H1 (cell line): Measurements from ENCODE around the gene TEKT1. TPM values are rescaled to one million over a fixed set of nuclear protein-coding genes. Genes with fewer than 3 reads are reported as not detected.
A peak's percentile ranks its signal among the peaks of the same experiment; 100 is the strongest.

Experiments
- CTCF ChIA-PET: fragments of 300-600 bp; sonication (Branson Sonifier 250); formaldehyde crosslinking; loops from one replicate; lab custom pipeline; 2021; ENCODE audit not compliant: partially characterized antibody; lab: Charles Lee
- POLR2A ChIA-PET: fragments of 300-600 bp; sonication (Branson Sonifier 250); formaldehyde crosslinking; loops from one replicate; lab custom pipeline; 2021; ENCODE audit warnings: inconsistent platforms; ENCODE audit not compliant: partially characterized antibody; lab: Charles Lee
- DNase-seq, 2 experiments: peaks; one replicate each; pipeline versions ENCODE4 v3.0.0 to v3.0.0-alpha.2; 2010 to 2022; ENCODE audit warnings: low spot score in 2 of 2, low read depth in 1 of 2, mixed read lengths in 1 of 2
- FAIRE-seq: peaks from 2 replicates; lab custom pipeline; 2011; peaks lifted over from hg19 to GRCh38; lab: Jason Lieb, UNC
- H2AFZ ChIP-seq: 2 replicates; pipeline ENCODE4 v1.8.1; 2012; ENCODE audit warnings: low read length, inconsistent platforms
- H2AK5ac ChIP-seq: 2 replicates; pipeline ENCODE4 v1.6.1; 2013; ENCODE audit warnings: low read depth, low read length
- H2BK120ac ChIP-seq: replicated peaks from 2 replicates; pipeline ENCODE3; 2013; ENCODE audit warnings: low read depth, low read length, inconsistent platforms
- H2BK12ac ChIP-seq: 2 replicates; pipeline ENCODE4 v1.6.1; 2013; ENCODE audit warnings: low read depth, low read length
- H2BK15ac ChIP-seq: 2 replicates; pipeline ENCODE4 v1.6.1; 2013; ENCODE audit warnings: low read length
- H2BK20ac ChIP-seq: 2 replicates; pipeline ENCODE4 v1.6.1; 2013; ENCODE audit warnings: low read length
- H2BK5ac ChIP-seq: 2 replicates; pipeline ENCODE4 v1.6.1; 2013; ENCODE audit warnings: low read depth, low read length
- H3K14ac ChIP-seq: 2 replicates; pipeline ENCODE4 v1.6.1; 2013; ENCODE audit warnings: inconsistent platforms; ENCODE audit not compliant: insufficient read length
- H3K18ac ChIP-seq: 2 replicates; pipeline ENCODE4 v1.6.1; 2013; ENCODE audit warnings: low read length; ENCODE audit errors: extremely low read depth
- H3K23ac ChIP-seq: 2 replicates; pipeline ENCODE4 v1.6.1; 2013; ENCODE audit warnings: inconsistent platforms; ENCODE audit not compliant: insufficient read length
- H3K23me2 ChIP-seq: 2 replicates; pipeline ENCODE4 v1.6.1; 2013; ENCODE audit warnings: low read depth, low read length
- H3K27ac ChIP-seq: 2 replicates; pipeline ENCODE4 v1.6.1; 2011; ENCODE audit warnings: low read depth, low read length, inconsistent platforms
- H3K27me3 ChIP-seq, 4 experiments: replicated peaks in 1 of 4; 1 replicate in 1 of 4; 2 replicates in 3 of 4; pipeline versions ENCODE4 v1.6.1 to v1.8.1; 2011 to 2013; ENCODE audit warnings: low read length in 3 of 4, mild to moderate bottlenecking in 3 of 4, inconsistent platforms in 2 of 4, mixed read lengths in 2 of 4, moderate library complexity in 1 of 4; ENCODE audit not compliant: control insufficient read depth in 3 of 4, insufficient read depth in 3 of 4; ENCODE audit errors: extremely low read depth in 1 of 4
- H3K36me3 ChIP-seq, 4 experiments: 2 replicates each; pipeline versions ENCODE4 v1.6.1 to v1.8.1; 2011 to 2013; ENCODE audit warnings: mild to moderate bottlenecking in 4 of 4, low read length in 3 of 4, moderate library complexity in 2 of 4, control low read depth in 1 of 4, inconsistent platforms in 1 of 4; ENCODE audit not compliant: insufficient read depth in 4 of 4, control insufficient read depth in 2 of 4
- H3K4ac ChIP-seq: replicated peaks from 2 replicates; pipeline ENCODE3; 2013; ENCODE audit warnings: low read length, low read depth, mixed read lengths, inconsistent platforms; ENCODE audit not compliant: insufficient read length
- H3K4me1 ChIP-seq, 4 experiments: replicated peaks in 1 of 4; 1 replicate in 1 of 4; 2 replicates in 3 of 4; pipeline versions ENCODE4 v1.6.1 to v1.8.1; 2011 to 2013; ENCODE audit warnings: low read length in 3 of 4, inconsistent platforms in 2 of 4, mixed read lengths in 1 of 4; ENCODE audit not compliant: insufficient read depth in 4 of 4, control insufficient read depth in 3 of 4
- H3K4me2 ChIP-seq, 2 experiments: 2 replicates each; pipeline versions ENCODE4 v1.6.1 to v1.8.1; 2011 to 2013; ENCODE audit warnings: low read depth in 2 of 2, low read length in 2 of 2, control low read depth in 1 of 2, inconsistent platforms in 1 of 2, mild to moderate bottlenecking in 1 of 2; ENCODE audit not compliant: insufficient read depth in 1 of 2
- H3K4me3 ChIP-seq, 4 experiments: fragments of 200-600, 300-600 bp in 1 of 4; sonication (generic), shearing (Covaris generic), sonication (Bioruptor Twin) in 1 of 4; 2 replicates each; pipeline versions ENCODE4 v1.5.1 to v1.8.1; 2011 to 2016; ENCODE audit warnings: low read length in 4 of 4, low read depth in 3 of 4, control low read depth in 2 of 4, inconsistent platforms in 2 of 4, mild to moderate bottlenecking in 2 of 4, mixed read lengths in 1 of 4, moderate library complexity in 1 of 4; ENCODE audit not compliant: insufficient read depth in 2 of 4; ENCODE audit errors: extremely low read depth in 1 of 4
- H3K56ac ChIP-seq: replicated peaks from 2 replicates; pipeline ENCODE3; 2013; ENCODE audit warnings: low read depth, mild to moderate bottlenecking, mixed read lengths, low read length, inconsistent platforms; ENCODE audit not compliant: insufficient read length
- H3K79me1 ChIP-seq: 2 replicates; pipeline ENCODE4 v1.6.1; 2013; ENCODE audit warnings: low read depth, low read length, control low read depth
- H3K79me2 ChIP-seq, 2 experiments: 2 replicates each; pipeline versions ENCODE4 v1.6.1 to v1.8.1; 2012 to 2013; ENCODE audit warnings: low read length in 2 of 2, mild to moderate bottlenecking in 2 of 2, inconsistent platforms in 1 of 2; ENCODE audit not compliant: insufficient read depth in 2 of 2, control insufficient read depth in 1 of 2
- H3K9ac ChIP-seq, 4 experiments: replicated peaks in 1 of 4; 1 replicate in 1 of 4; 2 replicates in 3 of 4; pipeline versions ENCODE4 v1.6.1 to v1.8.1; 2011 to 2013; ENCODE audit warnings: low read depth in 3 of 4, low read length in 3 of 4, control low read depth in 2 of 4, mild to moderate bottlenecking in 2 of 4, moderate library complexity in 2 of 4, inconsistent platforms in 1 of 4; ENCODE audit errors: extremely low read depth in 1 of 4
- H3K9me3 ChIP-seq, 2 experiments: 2 replicates each; pipeline versions ENCODE4 v1.6.1 to v1.8.1; 2012 to 2013; ENCODE audit warnings: mild to moderate bottlenecking in 2 of 2, moderate library complexity in 2 of 2, control low read depth in 1 of 2, inconsistent platforms in 1 of 2, low read depth in 1 of 2, low read length in 1 of 2, mixed read lengths in 1 of 2; ENCODE audit not compliant: insufficient read depth in 2 of 2
- H4K20me1 ChIP-seq, 2 experiments: replicated peaks in 1 of 2; 2 replicates each; pipeline versions ENCODE3 to v1.8.1; 2011 to 2013; ENCODE audit warnings: inconsistent platforms in 2 of 2, low read length in 2 of 2, mild to moderate bottlenecking in 1 of 2; ENCODE audit not compliant: insufficient read depth in 2 of 2, control insufficient read depth in 1 of 2
- H4K5ac ChIP-seq: 2 replicates; pipeline ENCODE4 v1.6.1; 2013; ENCODE audit warnings: low read length, low read depth, mixed read lengths, inconsistent platforms; ENCODE audit not compliant: insufficient read length
- H4K8ac ChIP-seq: 2 replicates; pipeline ENCODE4 v1.8.0; 2013; ENCODE audit warnings: mild to moderate bottlenecking, moderate library complexity, low read length, inconsistent platforms; ENCODE audit not compliant: insufficient read depth; ENCODE audit errors: extremely low read depth
- H4K91ac ChIP-seq: replicated peaks from 2 replicates; pipeline ENCODE3; 2013; ENCODE audit warnings: low read length, mixed read lengths, inconsistent platforms; ENCODE audit not compliant: insufficient read length
- BACH1 ChIP-seq: IDR thresholded peaks from 2 replicates; pipeline ENCODE4 v1.6.1; 2012; ENCODE audit warnings: low read length, improper control_type of control experiment
- E2F6 ChIP-seq: IDR thresholded peaks from 2 replicates; pipeline ENCODE4 v1.6.1; 2012; ENCODE audit warnings: inconsistent platforms
- EZH2 ChIP-seq: fragments of 200-600 bp; sonication (generic); IDR thresholded peaks from 2 replicates; pipeline ENCODE4 v1.7.1; 2012; ENCODE audit warnings: low read depth, mild to moderate bottlenecking, moderate library complexity, low read length, inconsistent platforms; ENCODE audit not compliant: severe bottlenecking
- GABPA ChIP-seq: IDR thresholded peaks from 2 replicates; pipeline ENCODE4 v1.6.1; 2011; ENCODE audit warnings: mild to moderate bottlenecking, low read length, moderate library complexity, borderline replicate concordance; ENCODE audit not compliant: insufficient read depth
- HDAC6 ChIP-seq: IDR thresholded peaks from one replicate; pipeline ENCODE4 v1.7.1; 2012; ENCODE audit warnings: low read depth, mild to moderate bottlenecking, inconsistent platforms, low read length, moderate library complexity
- SRF ChIP-seq: IDR thresholded peaks from 2 replicates; pipeline ENCODE4 v1.6.1; 2011; ENCODE audit warnings: mild to moderate bottlenecking, low read depth, low read length, moderate library complexity
- TAF7 ChIP-seq: optimal IDR thresholded peaks from 2 replicates; pipeline ENCODE3; 2011; ENCODE audit warnings: low read depth, mild to moderate bottlenecking, inconsistent platforms, low read length, moderate library complexity, borderline replicate concordance
- WGBS, 2 experiments: shearing (Covaris generic) in 1 of 2; methylation state at CpG; one replicate each; pipeline versions ENCODE4 v1.1.6 to v1.1.7; 2013 to 2015; ENCODE audit warnings: low lambda C conversion rate in 2 of 2, mixed read lengths in 2 of 2, inconsistent platforms in 1 of 2, low coverage in 1 of 2, missing lambda C conversion rate in 1 of 2; ENCODE audit not compliant: insufficient replicate concordance in 2 of 2, insufficient coverage in 1 of 2, insufficient read length in 1 of 2; ENCODE audit errors: extremely low coverage in 1 of 2, missing lambda C conversion rate in 1 of 2; 5-methylcytosine and 5-hydroxymethylcytosine counted together
- polyA plus RNA-seq, 7 experiments: library from polyadenylated mRNA; depleted of rRNA in 3 of 7; stranded (reverse) in 5 of 7; unstranded in 2 of 7; fragments of >200 nt in 5 of 7; fragments of 200-250 nt in 2 of 7; gene quantifications; 1 replicate in 5 of 7; 2 replicates in 1 of 7; 4 replicates in 1 of 7; pipeline versions ENCODE4 v1.2.1 to v1.2.3, GENCODE V29; 2011 to 2013; ENCODE audit warnings: missing spikeins in 2 of 7, mixed read lengths in 2 of 7
- total RNA-seq: library from RNA; stranded (reverse); fragmentation: NEBNext Ultra II Directional; extraction: Animal tissue kit (Norgen Biotek cat#: 25700); gene quantifications from 2 replicates; pipeline ENCODE4 v1.2.1, GENCODE V29; 2021
- TF ChIP-seq, protein P1 (sequence below): IDR thresholded peaks from 2 replicates; pipeline ENCODE4 v1.6.1; 2011; ENCODE audit warnings: low read length, improper control_type of control experiment

The TEKT1 gene
- total and polyA plus RNA-seq, 2 of the 8 experiments (the other 6 are each of a cell fraction or from before 2014, with no cell fraction given), result not detected

- Histone ChIP-seq H4K8ac (no peak overlapping the region), H2AFZ (no peak overlapping the region)
- DNase-seq, result no peak
- TF ChIP-seq TAF7 (no peak), SRF (no peak), E2F6 (no peak), EZH2 (no peak), GABPA (no peak), BACH1 (no peak), HDAC6 (no peak)
- TF ChIP-seq, protein P1, sequence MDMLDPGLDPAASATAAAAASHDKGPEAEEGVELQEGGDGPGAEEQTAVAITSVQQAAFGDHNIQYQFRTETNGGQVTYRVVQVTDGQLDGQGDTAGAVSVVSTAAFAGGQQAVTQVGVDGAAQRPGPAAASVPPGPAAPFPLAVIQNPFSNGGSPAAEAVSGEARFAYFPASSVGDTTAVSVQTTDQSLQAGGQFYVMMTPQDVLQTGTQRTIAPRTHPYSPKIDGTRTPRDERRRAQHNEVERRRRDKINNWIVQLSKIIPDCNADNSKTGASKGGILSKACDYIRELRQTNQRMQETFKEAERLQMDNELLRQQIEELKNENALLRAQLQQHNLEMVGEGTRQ, result no peak
Measured at GRCh38 chr17:6797718-6798351, 33.7 kb downstream of the TEKT1 start.

More at GRCh38 chr17:6797718-6798351, 33.7 kb downstream of the TEKT1 start:
- Histone ChIP-seq H3K23me2 (no peaks in the 10 kb centered on the region; the same call in 1 of the 2 replicates), H3K27ac (no peak overlapping the region), H3K23ac (no peak overlapping the region), H4K5ac (no peak overlapping the region), H2BK5ac (no peak overlapping the region), H2BK120ac (no peak overlapping the region), H2BK15ac (no peak overlapping the region), H3K4me3 (no peak overlapping the region), H3K56ac (no peak overlapping the region), H3K14ac (no peak overlapping the region), H3K18ac (no peak overlapping the region), H3K9ac (no peak overlapping the region), H3K27me3 (peaks cover 0 to 9% (median 2%) of the 10 kb centered on the region in 4 experiments; a peak in 2 of 7 replicates), H3K79me2 (no peaks in the 10 kb centered on the region), H3K36me3 (no peaks in the 10 kb centered on the region), H4K91ac (no peak overlapping the region), H4K20me1 (no peaks in the 10 kb centered on the region), H3K9me3 (no peaks in the 10 kb centered on the region), H2BK12ac (peak overlapping the region; percentile 7; the same call in 1 of the 2 replicates), H2BK20ac (no peak overlapping the region), H3K4me1 (peaks cover 5 to 16% (median 6%) of the 10 kb centered on the region in 4 experiments), H3K4ac (no peak overlapping the region), H2AK5ac (no peak overlapping the region), H3K4me2 (no peak overlapping the region), H3K79me1 (no peaks in the 10 kb centered on the region; the same call in 1 of the 2 replicates)
- ChIA-PET CTCF (interaction anchor here (2.0 kb wide), 1 partner anchor 45 kb away, joined by 8 read pairs; no protein-coding TSS in a partner anchor), POLR2A (interaction anchor here (0.9 to 1.0 kb wide), 2 partner anchors 11 to 22 kb away, joined by 3 read pairs; partner anchors contain the start of gene FBXO39)
- FAIRE-seq, result no peak
- 84% methylated on average over 8 of the region's 8 CpGs; no CpG with 5 or more reads in 1 of the 2 experiments for WGBS, 2 experiments
